Esophagus squamous epithelium (tissue), 4 donors: ENCODE data around the gene PTPRN2.

Source experiments
- POLR2A ChIP-seq, 4 donors: fragments of 450-650 bp; IDR thresholded peaks; one replicate each; pipeline ENCODE4 v1.6.1; 2017; ENCODE audit warnings: antibody characterized with exemption in 4 of 4, mild to moderate bottlenecking in 4 of 4, moderate library complexity in 3 of 4
- TF ChIP-seq, protein P1 (sequence below), 6 experiments: fragments of 450-650 bp in 4 of 6; fragments of 200-600 bp in 2 of 6; sonication (generic) in 2 of 6; IDR thresholded peaks; one replicate each; pipeline ENCODE4 v1.5.1; 2016 to 2019; ENCODE audit warnings: antibody characterized with exemption in 6 of 6, mild to moderate bottlenecking in 4 of 6, moderate library complexity in 4 of 6

DNA sequence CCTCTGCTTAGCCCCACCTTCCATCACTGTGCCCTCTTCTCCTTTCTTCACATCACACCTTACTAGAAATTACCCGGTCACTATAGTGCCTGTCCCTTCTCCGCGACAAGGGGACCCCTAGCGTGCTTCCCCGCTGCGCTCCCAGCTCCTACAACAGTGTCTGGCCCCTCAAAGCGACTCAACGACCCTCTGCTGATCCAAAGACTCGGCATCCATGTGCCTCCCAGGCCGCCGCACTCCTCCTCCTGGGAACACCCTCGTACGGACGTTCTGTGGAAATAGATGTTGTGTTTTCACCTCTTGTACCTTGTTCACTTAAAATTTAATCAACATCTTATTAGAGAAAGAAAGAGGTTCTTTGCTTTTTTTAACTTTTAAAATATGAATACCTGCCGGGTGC lies 787.3 kb downstream of the PTPRN2 start:
- TF ChIP-seq, protein P1, sequence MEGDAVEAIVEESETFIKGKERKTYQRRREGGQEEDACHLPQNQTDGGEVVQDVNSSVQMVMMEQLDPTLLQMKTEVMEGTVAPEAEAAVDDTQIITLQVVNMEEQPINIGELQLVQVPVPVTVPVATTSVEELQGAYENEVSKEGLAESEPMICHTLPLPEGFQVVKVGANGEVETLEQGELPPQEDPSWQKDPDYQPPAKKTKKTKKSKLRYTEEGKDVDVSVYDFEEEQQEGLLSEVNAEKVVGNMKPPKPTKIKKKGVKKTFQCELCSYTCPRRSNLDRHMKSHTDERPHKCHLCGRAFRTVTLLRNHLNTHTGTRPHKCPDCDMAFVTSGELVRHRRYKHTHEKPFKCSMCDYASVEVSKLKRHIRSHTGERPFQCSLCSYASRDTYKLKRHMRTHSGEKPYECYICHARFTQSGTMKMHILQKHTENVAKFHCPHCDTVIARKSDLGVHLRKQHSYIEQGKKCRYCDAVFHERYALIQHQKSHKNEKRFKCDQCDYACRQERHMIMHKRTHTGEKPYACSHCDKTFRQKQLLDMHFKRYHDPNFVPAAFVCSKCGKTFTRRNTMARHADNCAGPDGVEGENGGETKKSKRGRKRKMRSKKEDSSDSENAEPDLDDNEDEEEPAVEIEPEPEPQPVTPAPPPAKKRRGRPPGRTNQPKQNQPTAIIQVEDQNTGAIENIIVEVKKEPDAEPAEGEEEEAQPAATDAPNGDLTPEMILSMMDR (IDR thresholded peaks at IDR 0.05) = no peak
- TF ChIP-seq POLR2A (IDR thresholded peaks at IDR 0.05) = no peak
